Measurements from ENCODE around the gene CRYBA4.

- TF ChIP-seq POLR2AphosphoS5 (IDR thresholded peaks at IDR 0.05) = no peak
- TF ChIP-seq, protein P1, sequence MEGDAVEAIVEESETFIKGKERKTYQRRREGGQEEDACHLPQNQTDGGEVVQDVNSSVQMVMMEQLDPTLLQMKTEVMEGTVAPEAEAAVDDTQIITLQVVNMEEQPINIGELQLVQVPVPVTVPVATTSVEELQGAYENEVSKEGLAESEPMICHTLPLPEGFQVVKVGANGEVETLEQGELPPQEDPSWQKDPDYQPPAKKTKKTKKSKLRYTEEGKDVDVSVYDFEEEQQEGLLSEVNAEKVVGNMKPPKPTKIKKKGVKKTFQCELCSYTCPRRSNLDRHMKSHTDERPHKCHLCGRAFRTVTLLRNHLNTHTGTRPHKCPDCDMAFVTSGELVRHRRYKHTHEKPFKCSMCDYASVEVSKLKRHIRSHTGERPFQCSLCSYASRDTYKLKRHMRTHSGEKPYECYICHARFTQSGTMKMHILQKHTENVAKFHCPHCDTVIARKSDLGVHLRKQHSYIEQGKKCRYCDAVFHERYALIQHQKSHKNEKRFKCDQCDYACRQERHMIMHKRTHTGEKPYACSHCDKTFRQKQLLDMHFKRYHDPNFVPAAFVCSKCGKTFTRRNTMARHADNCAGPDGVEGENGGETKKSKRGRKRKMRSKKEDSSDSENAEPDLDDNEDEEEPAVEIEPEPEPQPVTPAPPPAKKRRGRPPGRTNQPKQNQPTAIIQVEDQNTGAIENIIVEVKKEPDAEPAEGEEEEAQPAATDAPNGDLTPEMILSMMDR (IDR thresholded peaks at IDR 0.05) = no peak
Measured at GRCh38 chr22:26574001-26574723, 47.6 kb upstream of the CRYBA4 start.
